OCI-M1 (cell line): ENCODE measurements around the gene PYGB.

Source experiments
- DNase-seq: peaks from one replicate; lab custom pipeline; 2025; lab: John Stamatoyannopoulos, UW

Gene PYGB

DNA sequence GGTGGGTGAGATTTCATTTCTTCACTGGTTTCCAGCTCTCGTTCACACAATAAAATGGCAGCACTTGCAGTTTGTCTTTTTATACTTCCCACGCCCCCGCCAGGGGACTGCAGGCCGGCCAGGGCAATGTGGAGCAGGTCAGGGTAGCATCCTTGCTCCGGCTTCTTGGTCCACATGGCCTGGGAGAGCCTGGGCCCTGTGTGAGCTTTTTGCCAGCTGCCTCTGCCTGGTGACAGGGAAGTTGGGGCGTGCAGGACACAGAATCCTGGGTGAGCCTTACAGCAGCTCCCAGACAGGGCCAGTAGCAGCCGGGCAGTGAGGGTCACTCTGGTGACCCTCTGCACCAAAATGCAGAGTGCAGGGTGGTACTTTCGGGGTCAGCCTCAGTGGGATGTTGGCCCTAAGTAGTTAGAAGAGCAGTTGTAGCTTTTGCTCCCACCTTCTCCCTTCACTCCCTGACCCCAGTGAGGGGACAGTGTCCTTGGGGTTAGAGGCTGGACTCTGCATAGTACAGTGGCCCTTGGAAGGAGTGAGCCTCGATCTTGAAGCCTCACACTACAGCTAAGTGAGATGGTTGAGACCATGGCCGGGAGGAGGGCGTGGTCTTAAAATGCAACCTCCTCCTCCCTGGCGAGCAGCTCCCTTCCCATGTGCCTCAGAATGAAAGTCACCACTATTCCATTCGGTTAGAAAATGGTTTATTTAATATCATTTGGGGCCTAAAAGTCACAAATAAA, 23.8 kb downstream of the PYGB start:
- DNase-seq = no peak

DNA sequence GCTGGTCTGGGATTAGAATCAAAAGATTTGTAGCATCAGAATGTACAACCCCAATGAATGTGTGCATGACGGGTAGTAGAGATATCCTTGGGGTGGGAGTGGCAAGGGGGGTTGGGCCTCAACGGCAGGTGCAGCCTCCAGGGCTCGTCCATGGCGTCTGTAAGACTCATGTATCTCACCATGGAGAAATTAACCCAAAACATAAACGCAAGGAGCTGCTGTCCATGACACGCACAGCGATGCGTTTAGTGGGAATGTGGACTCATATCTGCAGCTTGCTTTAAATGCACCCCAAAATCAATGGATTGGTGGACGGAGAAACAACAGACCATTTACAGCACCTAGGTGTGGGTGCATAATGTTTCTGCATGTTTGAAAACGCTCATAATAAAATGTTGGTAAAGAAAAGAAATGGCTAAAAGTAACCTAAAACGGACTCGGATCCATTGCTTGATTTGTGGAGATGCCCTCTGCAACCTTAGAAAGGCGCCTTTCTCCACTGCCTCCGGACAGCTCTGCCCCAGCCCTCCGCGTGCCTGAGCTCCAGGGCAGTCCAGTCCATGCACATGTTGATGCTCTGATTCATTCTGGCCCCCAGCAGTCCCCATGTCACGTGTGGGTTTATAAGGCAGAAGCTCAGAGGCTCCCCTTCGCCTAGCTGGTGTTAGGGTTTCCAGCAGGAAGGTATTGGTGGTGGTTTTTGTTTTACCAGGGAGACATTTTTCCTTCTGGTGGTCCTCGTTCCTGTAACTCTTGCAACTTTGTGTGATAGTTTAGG, 24.5 kb downstream of the PYGB start:
- DNase-seq = no peak

DNA sequence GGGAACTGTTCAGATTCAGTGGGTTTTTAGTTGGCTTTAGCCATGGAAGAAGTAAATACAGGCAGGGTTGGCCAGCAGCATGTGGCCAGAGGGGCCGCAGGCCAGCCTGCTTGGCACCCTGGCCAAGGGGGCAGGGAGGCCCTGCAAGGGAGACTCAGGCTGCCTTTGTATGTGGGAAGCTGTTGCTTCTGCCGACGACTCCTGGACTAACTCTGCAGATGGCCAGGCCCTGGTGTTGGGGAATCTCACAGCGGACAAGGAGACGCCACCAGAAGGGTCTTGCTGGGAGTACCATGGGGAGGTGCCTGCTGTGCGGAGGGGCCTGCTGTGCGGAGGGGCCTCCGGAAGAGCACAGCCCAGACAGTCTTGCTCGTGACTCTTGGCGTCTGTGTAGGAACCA, 25.2 kb downstream of the PYGB start:
- DNase-seq = no peak

DNA sequence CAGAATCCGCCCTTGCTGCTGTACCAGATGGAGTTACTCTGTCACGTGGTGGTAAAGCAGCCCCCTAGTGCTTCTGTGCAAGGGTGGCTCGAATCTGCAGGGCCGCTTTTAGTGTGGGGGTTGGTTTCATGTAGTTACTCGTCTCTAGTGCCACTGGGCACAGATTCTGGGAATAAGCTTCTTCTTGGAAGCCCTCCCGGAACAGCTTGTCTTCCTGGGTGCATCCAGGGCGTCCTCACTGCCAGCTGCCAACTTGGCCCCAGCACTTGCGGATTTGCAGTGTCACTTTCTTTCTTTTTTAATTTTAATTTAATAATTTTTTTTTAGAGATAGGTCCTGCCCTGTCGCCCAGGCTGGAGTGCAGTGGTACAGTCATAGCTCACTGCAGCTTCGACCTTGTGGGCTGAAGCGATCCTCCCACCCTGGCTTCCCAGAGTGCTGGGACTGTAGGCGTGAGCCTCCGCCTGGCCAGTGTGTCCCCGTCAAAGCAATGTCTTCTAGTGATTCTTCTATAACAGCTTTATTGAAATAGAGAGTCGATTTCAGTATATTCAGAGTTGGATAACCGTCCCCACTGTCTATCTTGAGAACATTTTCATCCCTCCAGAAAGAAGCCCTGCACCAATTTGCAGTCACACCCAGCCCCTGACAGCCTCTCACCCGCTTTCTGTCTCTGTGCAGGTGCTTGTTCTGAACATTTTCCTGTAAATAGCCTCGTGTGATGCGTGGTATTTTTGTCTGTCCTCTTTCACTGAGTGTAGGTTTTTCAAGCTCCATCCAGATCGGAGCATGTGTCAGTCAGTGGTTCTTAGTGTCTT, 25.9 kb downstream of the PYGB start:
- no peak for DNase-seq

DNA sequence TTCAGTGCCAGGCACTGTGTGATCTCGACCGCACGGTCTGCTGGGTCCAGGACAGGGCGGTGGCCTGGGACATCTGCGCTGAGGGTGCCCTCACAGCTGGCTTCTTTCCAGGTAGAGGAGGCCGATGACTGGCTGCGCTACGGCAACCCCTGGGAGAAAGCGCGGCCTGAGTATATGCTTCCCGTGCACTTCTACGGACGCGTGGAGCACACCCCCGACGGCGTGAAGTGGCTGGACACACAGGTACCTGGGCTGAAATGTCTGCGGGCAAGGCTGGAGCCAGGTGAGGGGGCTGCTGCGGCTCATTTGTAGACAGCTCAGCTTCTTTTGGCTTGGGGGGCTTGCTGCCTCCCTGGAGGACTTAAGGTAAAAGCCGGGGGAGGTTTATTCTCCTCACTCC, 26.6 kb downstream of the PYGB start:
- DNase-seq = no peak

DNA sequence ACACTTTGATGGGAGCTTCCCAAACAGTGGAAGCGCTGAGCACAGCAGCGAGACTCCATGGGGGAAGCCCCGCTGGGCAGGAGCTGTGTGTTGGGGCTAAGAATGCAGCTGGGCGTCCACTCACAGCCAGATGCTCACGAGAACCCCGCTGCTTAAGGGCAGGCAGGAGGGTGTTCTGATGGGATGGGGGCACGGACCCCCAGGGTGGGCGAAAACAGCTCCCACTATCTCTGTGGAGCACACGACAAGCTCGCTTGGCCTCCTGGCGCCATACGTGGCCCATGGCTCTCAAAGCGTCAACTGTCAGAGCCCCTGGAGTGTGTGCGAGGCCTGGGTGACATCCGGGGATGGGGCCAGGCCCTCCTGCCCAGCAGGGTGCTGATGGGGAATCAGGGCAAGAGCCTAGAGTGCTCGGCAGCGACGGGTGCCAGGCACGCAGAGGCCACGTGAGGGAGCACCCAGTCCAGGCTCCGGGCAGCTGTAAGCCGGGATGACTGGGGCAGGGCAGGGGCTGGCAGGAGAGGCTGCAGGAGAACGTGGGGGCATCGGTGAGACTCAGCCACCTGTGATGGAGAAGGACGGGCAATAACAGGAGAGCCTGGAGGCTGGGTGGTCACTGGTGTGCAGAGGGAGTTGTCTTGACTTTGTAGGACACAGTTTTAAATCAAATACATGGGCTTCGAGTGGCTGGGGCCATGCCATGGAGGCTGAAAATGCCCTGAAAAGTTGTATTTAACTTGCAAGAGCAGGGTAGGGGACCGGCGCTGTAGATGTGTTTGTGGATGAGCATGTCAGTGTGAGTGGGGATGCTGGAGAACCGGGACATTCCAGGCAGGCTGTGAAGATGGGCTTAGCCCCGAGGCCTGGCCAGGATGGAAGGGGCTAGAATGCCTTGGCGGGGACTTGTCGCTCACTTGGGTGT, 27.3 kb downstream of the PYGB start:
- DNase-seq = no peak

DNA sequence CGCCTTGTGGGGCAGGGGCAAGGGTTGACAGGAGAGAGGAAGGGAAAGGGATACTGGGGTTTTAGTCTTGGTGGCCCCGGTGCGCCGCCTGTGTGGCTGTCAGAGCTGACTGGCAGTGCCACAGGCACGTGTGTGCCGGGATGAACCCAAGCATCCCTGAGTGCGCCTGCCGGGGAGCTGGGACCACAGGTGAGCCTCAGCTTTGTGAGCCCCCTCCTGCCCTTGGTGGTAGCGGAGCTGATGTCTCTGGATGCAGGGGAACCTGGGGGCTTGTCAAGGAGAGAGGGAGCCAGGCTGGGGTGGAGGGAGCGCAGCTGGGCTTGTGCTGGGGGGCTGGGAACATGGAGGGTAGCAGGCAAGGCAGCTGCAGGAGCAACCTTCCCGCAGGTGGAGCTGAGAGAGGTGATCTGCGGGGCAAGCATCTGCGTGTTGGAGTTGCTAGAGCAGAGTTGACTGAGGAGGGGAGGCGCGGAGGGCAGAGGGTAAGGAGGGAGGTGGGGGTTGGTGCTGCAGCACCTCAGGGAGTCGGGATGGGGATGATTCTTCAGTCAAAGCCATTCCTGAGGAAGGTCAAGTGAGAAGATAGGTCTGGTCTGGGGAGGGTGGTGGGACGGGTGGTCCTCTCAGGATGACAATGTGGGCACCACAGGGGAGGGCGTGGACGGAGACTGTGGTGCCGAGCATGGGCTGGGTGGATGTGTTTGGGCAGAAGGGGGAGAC, 28.1 kb downstream of the PYGB start:
- no peak for DNase-seq

DNA sequence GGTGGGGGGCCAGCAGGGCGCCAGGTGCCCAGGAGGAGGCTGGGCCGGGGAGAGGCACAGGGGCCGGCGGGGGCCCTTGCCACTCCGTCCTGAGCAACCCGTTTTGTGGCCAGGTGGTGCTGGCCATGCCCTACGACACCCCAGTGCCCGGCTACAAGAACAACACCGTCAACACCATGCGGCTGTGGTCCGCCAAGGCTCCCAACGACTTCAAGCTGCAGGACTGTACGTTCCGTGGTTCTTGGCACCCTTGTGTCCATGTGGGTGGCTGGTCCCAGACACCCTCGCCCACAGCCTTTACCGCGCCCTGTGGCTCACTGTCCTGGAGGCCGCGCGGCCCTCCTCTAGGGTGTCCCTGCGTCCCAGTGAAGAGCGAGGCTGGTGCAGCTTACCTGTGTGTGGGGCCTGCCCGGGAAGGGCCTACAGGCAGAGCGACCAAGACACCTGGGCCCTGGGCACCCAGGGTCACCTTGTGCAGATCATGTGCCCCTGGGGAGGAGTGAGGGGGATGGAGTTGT, 28.7 kb downstream of the PYGB start:
- no peak for DNase-seq

DNA sequence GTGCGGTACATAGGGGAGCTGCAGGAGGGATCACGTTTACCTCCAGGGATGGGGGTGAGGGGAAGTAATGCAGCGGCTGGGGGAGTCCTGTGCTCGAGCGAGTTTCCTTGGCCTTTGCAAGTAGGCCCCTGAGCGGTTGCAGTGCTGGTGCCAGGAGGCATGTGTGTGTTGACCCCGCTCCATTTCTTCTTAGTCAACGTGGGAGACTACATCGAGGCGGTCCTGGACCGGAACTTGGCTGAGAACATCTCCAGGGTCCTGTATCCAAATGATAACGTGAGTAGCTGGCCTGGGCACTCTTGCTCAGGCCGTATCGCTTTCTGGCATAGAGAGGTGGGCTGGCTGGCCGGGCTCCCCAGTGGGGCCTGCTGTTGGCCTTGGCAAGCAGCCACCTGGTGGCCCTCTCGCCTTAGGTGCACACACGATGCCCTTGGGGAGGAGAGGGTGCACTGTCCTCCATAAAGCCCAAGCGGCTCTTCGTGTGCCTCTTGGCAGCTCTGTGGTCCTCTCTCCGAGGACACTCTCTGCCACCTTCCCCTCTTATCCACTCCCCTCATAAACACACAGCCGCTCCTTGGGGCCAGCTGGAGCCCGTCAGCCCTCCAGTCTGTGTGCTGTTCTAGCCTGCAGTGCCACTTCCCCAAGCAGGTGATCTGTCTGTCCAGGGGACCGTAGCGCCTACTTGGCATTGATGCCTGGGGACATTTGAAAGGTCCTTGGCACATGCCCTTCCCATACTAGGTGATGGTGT, 29.3 kb downstream of the PYGB start:
- DNase-seq = no peak

DNA sequence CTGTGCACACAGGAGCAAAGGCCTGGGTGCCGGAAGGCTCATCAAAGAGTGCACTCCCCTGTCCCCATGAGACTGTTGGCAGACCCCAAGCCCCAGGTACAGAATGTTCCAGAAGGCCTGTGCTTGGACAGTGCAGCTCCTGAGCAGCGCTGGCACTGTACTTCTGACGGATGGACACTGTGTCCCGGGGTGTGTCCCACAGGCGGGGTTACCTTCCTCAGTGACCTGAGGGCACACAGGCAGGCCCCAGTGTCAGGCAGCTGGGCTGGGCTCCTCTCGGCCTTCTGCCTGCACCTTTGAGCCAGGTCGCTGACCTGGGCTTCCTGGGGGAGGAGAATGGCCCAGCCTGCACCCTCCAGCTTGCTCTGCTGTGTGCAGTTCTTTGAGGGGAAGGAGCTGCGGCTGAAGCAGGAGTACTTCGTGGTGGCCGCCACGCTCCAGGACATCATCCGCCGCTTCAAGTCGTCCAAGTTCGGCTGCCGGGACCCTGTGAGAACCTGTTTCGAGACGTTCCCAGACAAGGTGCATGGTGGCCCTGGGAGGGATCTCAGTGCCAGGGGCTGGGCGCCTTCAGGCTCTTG, 30.1 kb downstream of the PYGB start:
- no peak for DNase-seq

DNA sequence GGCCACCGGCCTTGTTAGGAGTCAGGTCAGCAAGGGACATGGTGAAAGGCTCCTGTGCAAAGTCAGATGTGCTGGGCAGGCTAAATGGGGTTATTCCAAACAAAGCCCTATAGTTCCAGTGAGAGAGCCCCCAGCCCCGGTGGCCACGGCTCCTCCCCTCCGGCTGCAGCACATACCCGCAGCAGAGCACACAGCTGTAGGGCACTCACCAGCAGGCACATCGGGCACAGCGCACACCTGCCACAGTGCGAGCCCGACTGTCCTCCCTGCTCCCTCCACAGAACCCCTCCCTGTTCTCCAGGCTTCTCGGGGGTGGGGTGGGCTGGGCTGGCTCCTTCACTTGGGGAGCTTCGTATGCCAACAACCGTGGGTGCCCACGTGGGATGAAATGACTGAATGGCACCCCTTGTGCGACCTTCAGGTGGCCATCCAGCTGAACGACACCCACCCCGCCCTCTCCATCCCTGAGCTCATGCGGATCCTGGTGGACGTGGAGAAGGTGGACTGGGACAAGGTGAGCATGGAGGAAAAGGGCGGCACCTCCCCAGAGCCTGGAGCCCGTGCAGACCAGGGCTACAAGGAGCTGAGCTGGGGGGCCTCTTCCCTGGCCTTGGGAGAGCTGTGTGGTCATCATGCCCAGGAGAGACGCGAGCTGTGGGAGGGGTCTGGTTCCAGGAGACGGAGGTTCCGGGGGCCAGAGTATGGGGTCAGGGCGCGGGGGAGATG, 30.9 kb downstream of the PYGB start:
- DNase-seq = no peak

DNA sequence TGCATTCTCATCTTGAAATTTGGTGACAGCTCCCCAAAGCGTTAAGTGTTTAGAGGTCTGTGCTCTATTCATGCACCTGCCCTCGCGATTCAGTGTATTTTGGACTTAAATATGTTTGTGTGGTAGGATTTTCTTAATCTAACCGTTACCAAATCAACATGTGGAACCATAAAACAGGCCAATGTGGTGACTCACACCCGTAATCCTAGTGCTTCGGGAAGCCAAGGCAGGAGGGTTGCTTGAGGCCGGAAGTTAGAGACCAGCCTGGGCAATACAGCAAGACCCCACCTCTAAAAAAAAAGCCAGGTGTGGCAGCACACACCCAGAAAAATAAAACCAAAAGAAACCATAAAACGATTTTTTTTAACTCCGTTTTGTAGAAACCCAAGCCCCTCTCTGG, 31.5 kb downstream of the PYGB start:
- no peak for DNase-seq

DNA sequence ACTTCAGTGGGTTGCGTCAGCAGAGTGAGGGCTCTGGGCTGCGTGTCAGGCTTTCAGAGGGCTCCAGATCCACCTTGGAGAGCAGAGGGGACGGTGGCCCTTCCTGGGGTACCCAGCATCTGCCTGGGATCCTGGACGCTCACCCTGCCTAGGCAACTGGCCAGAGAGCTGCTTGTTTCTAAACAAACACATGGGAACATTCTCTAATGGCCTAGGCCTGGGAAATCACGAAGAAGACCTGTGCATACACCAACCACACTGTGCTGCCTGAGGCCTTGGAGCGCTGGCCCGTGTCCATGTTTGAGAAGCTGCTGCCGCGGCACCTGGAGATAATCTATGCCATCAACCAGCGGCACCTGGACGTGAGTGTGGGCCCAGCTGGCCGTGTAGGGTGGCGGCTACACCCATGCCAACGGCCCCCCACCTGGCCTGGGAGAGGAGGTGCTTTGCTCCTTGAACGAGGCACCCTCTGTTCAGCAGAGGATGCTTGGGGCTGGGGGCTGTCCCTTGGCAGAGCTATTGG, 32.2 kb downstream of the PYGB start:
- no peak for DNase-seq

DNA sequence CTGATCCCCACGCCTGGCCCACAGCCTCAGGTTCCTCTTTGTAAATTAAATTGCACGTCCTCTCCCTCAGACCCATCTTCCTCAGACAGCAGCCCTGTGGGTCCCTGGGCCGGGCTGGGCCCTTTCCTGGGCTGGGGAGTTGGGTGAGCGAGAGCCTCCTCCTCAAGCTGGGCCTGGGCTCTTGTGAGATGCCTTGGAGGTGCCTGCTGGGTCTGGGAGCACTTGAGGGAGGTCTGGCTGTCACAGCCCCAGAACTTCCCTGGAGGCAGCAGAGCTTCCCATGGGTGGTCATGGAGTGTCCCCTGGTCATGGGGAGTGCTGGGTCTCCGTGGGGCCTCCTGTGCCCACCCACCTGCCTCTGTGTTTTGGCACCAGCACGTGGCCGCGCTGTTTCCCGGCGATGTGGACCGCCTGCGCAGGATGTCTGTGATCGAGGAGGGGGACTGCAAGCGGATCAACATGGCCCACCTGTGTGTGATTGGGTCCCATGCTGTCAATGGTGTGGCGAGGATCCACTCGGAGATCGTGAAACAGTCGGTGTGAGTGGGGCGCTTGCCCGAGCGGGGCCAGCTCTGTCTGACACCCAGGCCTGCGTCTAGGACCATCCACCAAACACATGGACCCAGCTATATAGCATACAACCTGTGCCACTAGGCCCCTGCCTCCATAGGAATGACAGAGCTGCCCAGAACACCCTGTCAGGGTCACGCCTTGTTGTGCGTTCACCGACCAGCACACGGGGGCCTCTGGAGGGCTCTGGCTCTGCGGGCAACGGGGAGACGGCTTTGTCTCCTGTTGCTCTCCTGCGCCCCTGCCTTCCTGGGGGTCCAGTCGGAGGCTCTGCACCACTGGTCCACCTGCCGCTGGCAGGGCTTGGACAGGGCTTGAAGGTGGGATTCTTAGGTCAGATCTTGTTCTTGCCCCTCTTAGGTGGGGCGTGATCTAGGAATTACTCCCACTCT, 33.0 kb downstream of the PYGB start:
- DNase-seq = no peak

DNA sequence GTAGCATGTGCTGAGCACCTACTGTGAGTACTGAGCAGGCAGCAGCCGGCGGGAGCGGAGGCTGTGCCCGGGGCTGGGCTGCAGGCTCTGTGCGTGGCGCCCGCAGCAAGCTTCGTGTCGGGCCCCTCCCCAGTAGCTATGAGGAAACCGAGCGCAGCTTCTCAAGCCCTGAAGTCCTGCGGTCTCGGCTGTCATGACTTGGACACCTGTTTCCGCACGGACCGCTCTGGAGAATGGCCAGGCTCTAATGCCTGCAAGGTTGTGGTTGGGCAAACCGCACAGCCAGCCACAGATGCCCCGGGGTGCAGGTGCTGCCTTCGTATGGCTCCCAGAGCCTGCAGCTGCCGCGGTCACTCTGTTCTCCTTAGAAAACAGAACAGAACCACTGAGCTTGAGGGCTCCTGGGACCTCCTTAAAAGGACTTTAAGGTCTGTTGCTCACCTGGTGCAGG, 33.7 kb downstream of the PYGB start:
- DNase-seq = no peak

DNA sequence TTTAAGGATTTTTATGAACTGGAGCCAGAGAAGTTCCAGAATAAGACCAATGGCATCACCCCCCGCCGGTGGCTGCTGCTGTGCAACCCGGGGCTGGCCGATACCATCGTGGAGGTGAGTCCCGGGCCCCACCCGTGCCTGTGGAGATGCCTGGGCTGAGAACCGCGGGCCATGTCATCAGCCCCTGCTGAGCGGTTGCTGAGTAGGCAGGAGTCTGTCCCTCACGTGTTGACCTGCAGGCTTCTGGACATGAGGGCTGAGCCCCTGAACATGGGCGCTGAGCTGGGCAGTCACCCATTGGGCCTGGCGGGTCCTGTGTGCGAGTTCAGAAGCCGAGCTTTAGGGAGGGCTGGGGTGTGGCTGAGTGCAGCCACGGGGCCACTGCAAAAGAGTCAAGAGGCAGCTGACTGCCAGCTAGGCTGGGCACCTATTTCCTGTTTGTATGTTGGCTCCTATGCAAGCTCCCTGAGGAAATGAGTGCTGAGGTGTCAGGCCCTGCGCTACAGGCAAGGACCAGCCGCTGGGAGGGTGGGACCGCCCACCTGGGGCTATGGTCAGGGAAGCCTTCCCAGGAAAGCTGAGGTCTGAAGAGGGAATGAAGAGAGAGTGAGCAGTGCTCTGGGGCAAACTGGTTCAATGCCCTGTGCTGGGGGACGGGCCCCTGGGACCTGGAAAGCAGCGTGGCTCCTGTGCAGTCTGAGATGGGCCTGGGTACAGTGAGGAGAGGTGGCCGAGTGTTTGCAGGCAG, 34.3 kb downstream of the PYGB start:
- DNase-seq = no peak

DNA sequence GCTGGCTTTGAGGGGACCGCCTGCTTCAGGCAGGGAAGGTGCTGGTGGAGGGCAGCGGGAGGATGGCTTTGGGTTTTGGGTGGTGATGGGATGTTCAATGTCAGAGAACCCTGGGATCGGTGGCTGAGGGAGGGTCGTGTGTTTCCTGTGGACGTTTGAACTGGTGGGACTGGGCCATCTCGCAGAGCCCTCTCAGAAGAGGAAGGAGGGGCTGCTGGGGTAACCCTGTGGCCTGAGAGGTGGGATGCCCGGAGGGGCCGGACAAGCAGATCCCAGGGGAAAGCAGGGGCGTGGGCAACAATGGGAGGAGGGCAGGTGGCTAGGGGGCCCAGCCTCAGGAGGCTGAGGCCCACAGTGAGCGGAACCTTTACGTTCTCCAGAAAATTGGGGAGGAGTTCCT, 34.9 kb downstream of the PYGB start:
- no peak for DNase-seq
